Pancreas (tissue), 10 donors: ENCODE data around the gene MIDN. TPM values are rescaled to one million over a fixed set of nuclear protein-coding genes. Genes with fewer than 3 reads are reported as not detected.

Experiments
- ATAC-seq, 4 donors: fragments of 200-7000 bp; cut with Tn5 transposase; one replicate each; pipeline versions ENCODE4 v1.8.0 to v1.9.1; 2020; ENCODE audit warnings: mild to moderate bottlenecking in 4 of 4, moderate library complexity in 4 of 4
- DNase-seq, 6 donors: peaks; one replicate each; pipeline ENCODE4 v3.0.0-alpha.2; 2020
- FAIRE-seq: peaks from 2 replicates; lab custom pipeline; 2012; peaks lifted over from hg19 to GRCh38; lab: Jason Lieb, UNC
- H3K27ac ChIP-seq, 4 donors: fragments of 200-600 bp; sonication (generic); 1 replicate in 3 of 4; 2 replicates in 1 of 4; pipeline versions ENCODE4 v1.5.0 to v1.8.0; 2020
- H3K27me3 ChIP-seq, 4 donors: fragments of 200-600 bp; one replicate each; pipeline ENCODE4 v1.8.0; 2021
- H3K36me3 ChIP-seq, 3 donors: fragments of 200-600 bp; sonication (generic) in 1 of 3; one replicate each; pipeline versions ENCODE4 v1.5.0 to v1.8.0; 2020 to 2021
- H3K4me1 ChIP-seq, 3 donors: fragments of 200-600 bp; one replicate each; pipeline ENCODE4 v1.8.0; 2021
- H3K4me3 ChIP-seq, 4 donors: fragments of 200-600 bp; sonication (generic) in 2 of 4; one replicate each; pipeline versions ENCODE4 v1.5.0 to v1.8.0; 2020 to 2021
- H3K9me3 ChIP-seq, 4 donors: fragments of 200-600 bp; one replicate each; pipeline ENCODE4 v1.8.0; 2021
- CTCF ChIP-seq, 4 donors: fragments of 200-600 bp; sonication (generic) in 3 of 4; IDR thresholded peaks; one replicate each; pipeline versions ENCODE4 v1.5.0 to v1.8.0; 2021; ENCODE audit warnings: antibody characterized with exemption in 4 of 4
- WGBS, 2 donors: extraction: QIAGEN DNeasy Blood & Tissue Kit; methylation state at CpG; one replicate each; pipeline ENCODE4 v1.1.7; 2013; 5-methylcytosine and 5-hydroxymethylcytosine counted together
- intact Hi-C, 3 donors: fragments of 100-400 bp; cut with DNase I; formaldehyde crosslinking; loops; one replicate each; pipeline versions ENCODE4 v1.11.1 to v1.14.2; 2022
- polyA plus RNA-seq, 2 donors: library from polyadenylated mRNA; stranded (reverse); fragments of 200-250 nt; gene quantifications; one replicate each; pipeline ENCODE4 v1.2.3, GENCODE V29; 2013
- total RNA-seq, 6 donors: library from RNA; stranded (reverse); fragmentation: NEBNext Ultra II Directional in 4 of 6; extraction: Animal tissue kit (Norgen Biotek cat#: 25700) in 4 of 6; gene quantifications; one replicate each; pipeline versions ENCODE4 v1.2.1 to v1.2.4, GENCODE V29; 2021 to 2023
- donor health status: healthy with polysubstance abuse.
- donor health status: DM: no; HTN: no; CAD: no; lungs with moderate emphysema.
- donor health status: DM: no; HTN: no; CAD: no.
- donor health status: control.
- donor health status: control.
- donor health status: Bipolar disorder and iron deficiency.
- donor health status: DM: yes; HTN: yes; CAD: no.
- donor health status: DM: no; HTN: no; CAD: no.
- donor health status: DM: no; HTN: no; CAD: no.
- donor health status: DM: yes; HTN: yes; CAD: no.

Gene MIDN
- total and polyA plus RNA-seq, 8 donors, result 32.1 to 78.0 (median 44.4) TPM

- 6 to 9% methylated on average over 25 to 28 of the region's 28 CpGs for WGBS, 2 donors
- ATAC-seq, result peak; percentile 60 to 70 (median 66)
Measured at GRCh38 chr19:1261798-1262622, 13.6 kb downstream of the MIDN start.

GRCh38 chr19:1262623-1263123 is 14.3 kb downstream of the MIDN start:
- no peak for FAIRE-seq
- no peak for TF ChIP-seq CTCF (IDR thresholded peaks at IDR 0.05)
- 51 to 52% methylated on average over 19 to 21 of the region's 21 CpGs for WGBS, 2 donors
- Histone ChIP-seq H3K27ac (peak overlapping the region; percentile 95 to 98 (median 97)), H3K4me1 (peaks cover 32 to 68% (median 33%) of the 10 kb centered on the region in 3 donors), H3K27me3 (no peaks in the 10 kb centered on the region), H3K36me3 (peaks cover 0 to under 1% (median 0%) of the 10 kb centered on the region in 3 donors), H3K9me3 (no peaks in the 10 kb centered on the region), H3K4me3 (peak overlapping the region in 2 of 4 donors; percentile 11 to 62)
- ATAC-seq, result no peak
- intact Hi-C loops, result no loop called here
- DNase-seq, result no peak

More at GRCh38 chr19:1261798-1262622, 13.6 kb downstream of the MIDN start:
- Histone ChIP-seq H3K9me3 (no peaks in the 10 kb centered on the region), H3K4me1 (peaks cover 28 to 65% (median 31%) of the 10 kb centered on the region in 3 donors), H3K4me3 (peak overlapping the region in 2 of 4 donors; percentile 62 to 73), H3K27ac (peak overlapping the region; percentile 95 to 98 (median 97)), H3K27me3 (no peaks in the 10 kb centered on the region), H3K36me3 (peaks cover 0 to 7% (median 3%) of the 10 kb centered on the region in 3 donors)
- DNase-seq (peak; percentile 89 to 99 (median 98)), FAIRE-seq (no peak)
- TF ChIP-seq CTCF (IDR thresholded peaks at IDR 0.05), result no peak
- intact Hi-C loops, result no loop called here

GRCh38 chr19:1263188-1263587 is 14.8 kb downstream of the MIDN start:
- FAIRE-seq (no peak), DNase-seq (peak in 2 of 6 donors; percentile 35 to 38), ATAC-seq (no peak)
- TF ChIP-seq CTCF (IDR thresholded peaks at IDR 0.05), result no peak
- Histone ChIP-seq H3K27ac (peak overlapping the region; percentile 95 to 98 (median 97)), H3K36me3 (no peaks in the 10 kb centered on the region), H3K9me3 (no peaks in the 10 kb centered on the region), H3K4me1 (peaks cover 32 to 69% (median 38%) of the 10 kb centered on the region in 3 donors), H3K4me3 (no peak overlapping the region), H3K27me3 (no peaks in the 10 kb centered on the region)
- intact Hi-C loops, result no loop called here
- WGBS, 2 donors, result 78% methylated on average over 5 of the region's 5 CpGs

- Histone ChIP-seq H3K27ac (peak overlapping the region; percentile 57 to 75 (median 68)), H3K4me1 (peaks cover 38 to 58% (median 40%) of the 10 kb centered on the region in 3 donors), H3K4me3 (no peak overlapping the region), H3K27me3 (no peaks in the 10 kb centered on the region), H3K36me3 (no peaks in the 10 kb centered on the region), H3K9me3 (no peaks in the 10 kb centered on the region)
- FAIRE-seq, result no peak
- peak in 4 of 6 donors; percentile 65 to 75 (median 68) for DNase-seq
- TF ChIP-seq CTCF (IDR thresholded peaks at IDR 0.05), result no peak
- WGBS, 2 donors, result 74 to 75% methylated on average over 20 to 26 of the region's 26 CpGs
- intact Hi-C loops, result no loop called here
- ATAC-seq, result no peak
Measured at GRCh38 chr19:1264801-1265614, 16.6 kb downstream of the MIDN start.
